Psoas muscle (tissue), 8 donors: ENCODE measurements around the gene GTF2H3. TPM values are rescaled to one million over a fixed set of nuclear protein-coding genes. Genes with fewer than 3 reads are reported as not detected.

Experiments
- ATAC-seq, 4 donors: fragments of 200-7000 bp; cut with Tn5 transposase; one replicate each; pipeline ENCODE4 v1.9.1; 2020; ENCODE audit warnings: moderate library complexity in 3 of 4, mild to moderate bottlenecking in 2 of 4
- DNase-seq, 2 donors: peaks; one replicate each; pipeline ENCODE4 v3.0.0-alpha.2; 2020
- H3K27ac ChIP-seq: fragments of 200-600 bp; one replicate; pipeline ENCODE4 v1.8.0; 2022
- H3K27me3 ChIP-seq, 3 donors: fragments of 200-600 bp in 1 of 3; one replicate each; pipeline versions ENCODE4 v1.6.1 to v1.8.0; 2013 to 2022; ENCODE audit warnings: low read length in 2 of 3, mild to moderate bottlenecking in 2 of 3, moderate library complexity in 1 of 3; ENCODE audit not compliant: insufficient read depth in 3 of 3
- H3K36me3 ChIP-seq, 2 donors: fragments of 200-600 bp in 1 of 2; one replicate each; pipeline versions ENCODE4 v1.6.1 to v1.8.0; 2013 to 2022; ENCODE audit warnings: low read depth in 1 of 2, mild to moderate bottlenecking in 1 of 2, moderate library complexity in 1 of 2; ENCODE audit not compliant: insufficient read depth in 1 of 2
- H3K4me1 ChIP-seq: fragments of 200-600 bp; one replicate; pipeline ENCODE4 v1.8.0; 2022
- H3K4me3 ChIP-seq: fragments of 200-600 bp; one replicate; pipeline ENCODE4 v1.8.0; 2022; ENCODE audit warnings: mild to moderate bottlenecking
- H3K9me3 ChIP-seq: fragments of 200-600 bp; one replicate; pipeline ENCODE4 v1.8.0; 2022
- CTCF ChIP-seq: fragments of 200-600 bp; IDR thresholded peaks from one replicate; pipeline ENCODE4 v1.8.0; 2022; ENCODE audit warnings: antibody characterized with exemption
- WGBS, 3 donors: extraction: QIAGEN DNeasy Blood & Tissue Kit; methylation state at CpG; one replicate each; pipeline versions ENCODE4 v1.1.6 to v1.1.7; 2013; 5-methylcytosine and 5-hydroxymethylcytosine counted together
- intact Hi-C, 2 donors: fragments of 100-400 bp; cut with DNase I; formaldehyde crosslinking; loops; one replicate each; pipeline versions ENCODE4 v1.11.0 to v1.14.2; 2022
- polyA plus RNA-seq, 3 donors: library from polyadenylated mRNA; stranded (reverse); fragments of 200-250 nt; gene quantifications; one replicate each; pipeline ENCODE4 v1.2.3, GENCODE V29; 2013
- total RNA-seq, 4 donors: library from RNA; stranded (reverse); fragmentation: NEBNext Ultra II Directional in 2 of 4; extraction: Animal tissue kit (Norgen Biotek cat#: 25700) in 2 of 4; gene quantifications; one replicate each; pipeline versions ENCODE4 v1.2.1 to v1.2.4, GENCODE V29; 2021 to 2023
- donor health status: healthy with polysubstance abuse.
- donor health status: DM: no; HTN: no; CAD: no; lungs with moderate emphysema.
- donor health status: Bipolar disorder and iron deficiency.
- donor health status: healthy.
- donor health status: DM: yes; HTN: yes; CAD: no.
- donor health status: DM: no; HTN: no; CAD: no.
- donor health status: DM: no; HTN: no; CAD: no.
- donor health status: DM: yes; HTN: yes; CAD: no.

GTF2H3 gene
- total and polyA plus RNA-seq, 7 donors: 5.2 to 24.2 (median 15.7) TPM

- DNase-seq (no peak), ATAC-seq (no peak)
- no peak for TF ChIP-seq CTCF
- Histone ChIP-seq H3K36me3 (peaks cover 0 to 18% of the 10 kb centered on the region in 2 donors), H3K9me3 (no peaks in the 10 kb centered on the region), H3K4me3 (no peak overlapping the region), H3K27me3 (no peaks in the 10 kb centered on the region), H3K27ac (no peak overlapping the region), H3K4me1 (no peaks in the 10 kb centered on the region)
- 84 to 87% (median 85%) methylated on average over 3 of the region's 3 CpGs for WGBS, 3 donors
- intact Hi-C loops: no loop called here
These were observed 72.3 kb downstream of the GTF2H3 start for GRCh38 chr12:123705935-123706334.

- 86 to 93% (median 89%) methylated on average over 4 of the region's 4 CpGs for WGBS, 3 donors
- DNase-seq: no peak
- ATAC-seq: no peak
- Histone ChIP-seq H3K27me3 (no peaks in the 10 kb centered on the region), H3K27ac (no peak overlapping the region), H3K4me1 (no peaks in the 10 kb centered on the region), H3K4me3 (no peak overlapping the region), H3K9me3 (no peaks in the 10 kb centered on the region), H3K36me3 (peaks cover 0 to 17% of the 10 kb centered on the region in 2 donors)
- intact Hi-C loops: no loop called here
- no peak for TF ChIP-seq CTCF
These were observed 73.8 kb downstream of the GTF2H3 start for GRCh38 chr12:123707466-123707865.

Other genes with a start within 250 kb of the GTF2H3 start
- 10 to 100 TPM; 15.6 to 29.0 (median 22.0) TPM for gene KMT5A, start 249.7 kb upstream of the GTF2H3 start, total RNA-seq
- gene KMT5A, start 249.7 kb upstream of the GTF2H3 start, polyA plus RNA-seq: 10 to 100 TPM; 10.0 to 29.0 (median 17.9) TPM
- 1 to 10 TPM in 3 of 4 donors, under 1 TPM in 1; 0.69 to 1.2 (median 1.1) TPM for gene RILPL2, start 197.1 kb upstream of the GTF2H3 start, total RNA-seq
- gene RILPL2, start 197.1 kb upstream of the GTF2H3 start, polyA plus RNA-seq: 1 to 10 TPM; 1.1 to 1.6 (median 1.2) TPM
- gene SNRNP35, start 175.7 kb upstream of the GTF2H3 start, total RNA-seq: 10 to 100 TPM; 19.8 to 35.1 (median 25.5) TPM
- 10 to 100 TPM; 31.7 to 44.0 (median 42.6) TPM for gene SNRNP35, start 175.7 kb upstream of the GTF2H3 start, polyA plus RNA-seq
- gene RILPL1, start 100.1 kb upstream of the GTF2H3 start, total RNA-seq: 10 to 100 TPM; 43.7 to 73.7 (median 59.0) TPM
- gene RILPL1, start 100.1 kb upstream of the GTF2H3 start, polyA plus RNA-seq: 10 to 100 TPM; 34.8 to 64.7 (median 46.7) TPM
- 100 to 1,000 TPM; 100 to 221 (median 145) TPM for gene TMED2, start 49.3 kb upstream of the GTF2H3 start, total RNA-seq
- gene TMED2, start 49.3 kb upstream of the GTF2H3 start, polyA plus RNA-seq: 100 to 1,000 TPM; 118 to 267 (median 238) TPM
- 1 to 10 TPM; 5.1 to 8.0 (median 6.1) TPM for gene DDX55, start 31.7 kb upstream of the GTF2H3 start, total RNA-seq
- gene DDX55, start 31.7 kb upstream of the GTF2H3 start, polyA plus RNA-seq: 10 to 100 TPM in 1 of 3 donors, 1 to 10 TPM in 2; 4.2 to 10.5 (median 7.8) TPM
- gene EIF2B1, start 143 bp upstream of the GTF2H3 start, total RNA-seq: 10 to 100 TPM; 37.3 to 42.7 (median 40.1) TPM
- gene EIF2B1, start 143 bp upstream of the GTF2H3 start, polyA plus RNA-seq: 10 to 100 TPM; 27.4 to 48.2 (median 38.4) TPM
- 1 to 10 TPM; 1.4 to 2.4 (median 1.7) TPM for gene TCTN2, start 37.3 kb downstream of the GTF2H3 start, total RNA-seq
- gene TCTN2, start 37.3 kb downstream of the GTF2H3 start, polyA plus RNA-seq: 1 to 10 TPM; 1.1 to 8.1 (median 2.8) TPM
- gene ATP6V0A2, start 78.5 kb downstream of the GTF2H3 start, total RNA-seq: 10 to 100 TPM; 11.7 to 20.7 (median 18.8) TPM
- 10 to 100 TPM in 1 of 3 donors, 1 to 10 TPM in 2; 5.1 to 12.0 (median 8.4) TPM for gene ATP6V0A2, start 78.5 kb downstream of the GTF2H3 start, polyA plus RNA-seq
- gene DNAH10, start 128.5 kb downstream of the GTF2H3 start, total RNA-seq: under 1 TPM in 3 of 4 donors, not detected in 1; 0.04 to 0.84 (median 0.59) TPM
- gene DNAH10, start 128.5 kb downstream of the GTF2H3 start, polyA plus RNA-seq: under 1 TPM; 0.01 to 0.38 (median 0.10) TPM